ENCODE results near the gene TMEM18. TPM values are rescaled to one million over a fixed set of nuclear protein-coding genes. Genes with fewer than 3 reads are reported as not detected.

Gene TMEM18
- total and polyA plus RNA-seq, 9 of the 15 experiments (the other 6 are each of a cell fraction or from before 2014, with no cell fraction given): 12.8 to 55.9 (median 21.8) TPM

- TF ChIP-seq, protein P1, sequence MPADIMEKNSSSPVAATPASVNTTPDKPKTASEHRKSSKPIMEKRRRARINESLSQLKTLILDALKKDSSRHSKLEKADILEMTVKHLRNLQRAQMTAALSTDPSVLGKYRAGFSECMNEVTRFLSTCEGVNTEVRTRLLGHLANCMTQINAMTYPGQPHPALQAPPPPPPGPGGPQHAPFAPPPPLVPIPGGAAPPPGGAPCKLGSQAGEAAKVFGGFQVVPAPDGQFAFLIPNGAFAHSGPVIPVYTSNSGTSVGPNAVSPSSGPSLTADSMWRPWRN (IDR thresholded peaks at IDR 0.05; ENCODE audit: low read depth): no peak
- TF ChIP-seq CTCFL (IDR thresholded peaks at IDR 0.05; ENCODE audit: borderline replicate concordance, insufficient read depth, low read depth, low read length, poor library complexity, severe bottlenecking): no peak
Observed at GRCh38 chr2:630451-631320, 46.5 kb downstream of the TMEM18 start (continued).

- no peak for DNase-seq (ENCODE audit: extremely low read depth in 1 of 4, low spot score in 3 of 4)
- Histone ChIP-seq H3K4me2 (ENCODE audit: insufficient read depth, low read length) (no peak overlapping the region), H3K36me3 (ENCODE audit: control insufficient read depth, insufficient read depth, low read length) (no peaks in the 10 kb centered on the region), H3K27ac (ENCODE audit: extremely low read depth, low read depth, low read length) (no peak overlapping the region), H4K20me1 (replicated peaks; ENCODE audit: control insufficient read depth, insufficient read depth, low read length) (no peaks in the 10 kb centered on the region; the same call in 1 of the 2 replicates), H3K9me1 (ENCODE audit: control insufficient read depth, insufficient read depth, low read length) (no peaks in the 10 kb centered on the region), H3K27me3 (ENCODE audit: control insufficient read depth in 2 of 2, insufficient read depth in 2 of 2, low read length in 2 of 2) (peaks cover 6 to 47% of the 10 kb centered on the region in 2 experiments; a peak in 4 of 5 replicates), H3K9me3 (replicated peaks; ENCODE audit: control insufficient read depth, insufficient read depth, low read depth, low read length) (no peaks in the 10 kb centered on the region), H3K9ac (ENCODE audit: insufficient read depth in 1 of 2, low read depth in 2 of 2, low read length in 2 of 2) (no peak overlapping the region), H3K4me1 (replicated peaks in 1 of 2; ENCODE audit: control insufficient read depth in 2 of 2, insufficient read depth in 2 of 2, low read length in 2 of 2) (no peaks in the 10 kb centered on the region), H3K4me3 (no peak overlapping the region), H3K79me2 (ENCODE audit: control insufficient read depth, insufficient read depth, low read length) (no peaks in the 10 kb centered on the region), H2AFZ (ENCODE audit: low read depth, low read length) (no peak overlapping the region)
- intact Hi-C loops (cut with micrococcal nuclease): no loop called here
- in situ Hi-C loops (cut with MboI): no loop called here
- ChIA-PET CTCF (ENCODE audit: low intra/inter-chr PET ratio) (no interaction called here), POLR2A (no interaction called here)
- no TSS peak for BruUV-seq (replicated peaks)
- WGBS (ENCODE audit: insufficient coverage, low coverage, missing lambda C conversion rate): 4% methylated on average over 2 of the region's 2 CpGs
- TF ChIP-seq HNRNPL (IDR thresholded peaks at IDR 0.05; ENCODE audit: low read depth, low read length) (no peak), FOXJ2 (tag; IDR thresholded peaks at IDR 0.05) (no peak), BHLHE40 (IDR thresholded peaks at IDR 0.05; ENCODE audit: low read length) (no peak), ZNF3 (CRISPR knock-in tag; IDR thresholded peaks at IDR 0.05) (no peak), NFXL1 (CRISPR knock-in tag; IDR thresholded peaks at IDR 0.05) (no peak), SMARCB1 (IDR thresholded peaks at IDR 0.05; ENCODE audit: insufficient read length, low read depth) (no peak), TEAD2 (tag; IDR thresholded peaks at IDR 0.05) (no peak), ZNF551 (CRISPR knock-in tag; IDR thresholded peaks at IDR 0.05) (no peak)
- TF ChIP-seq, protein P2, sequence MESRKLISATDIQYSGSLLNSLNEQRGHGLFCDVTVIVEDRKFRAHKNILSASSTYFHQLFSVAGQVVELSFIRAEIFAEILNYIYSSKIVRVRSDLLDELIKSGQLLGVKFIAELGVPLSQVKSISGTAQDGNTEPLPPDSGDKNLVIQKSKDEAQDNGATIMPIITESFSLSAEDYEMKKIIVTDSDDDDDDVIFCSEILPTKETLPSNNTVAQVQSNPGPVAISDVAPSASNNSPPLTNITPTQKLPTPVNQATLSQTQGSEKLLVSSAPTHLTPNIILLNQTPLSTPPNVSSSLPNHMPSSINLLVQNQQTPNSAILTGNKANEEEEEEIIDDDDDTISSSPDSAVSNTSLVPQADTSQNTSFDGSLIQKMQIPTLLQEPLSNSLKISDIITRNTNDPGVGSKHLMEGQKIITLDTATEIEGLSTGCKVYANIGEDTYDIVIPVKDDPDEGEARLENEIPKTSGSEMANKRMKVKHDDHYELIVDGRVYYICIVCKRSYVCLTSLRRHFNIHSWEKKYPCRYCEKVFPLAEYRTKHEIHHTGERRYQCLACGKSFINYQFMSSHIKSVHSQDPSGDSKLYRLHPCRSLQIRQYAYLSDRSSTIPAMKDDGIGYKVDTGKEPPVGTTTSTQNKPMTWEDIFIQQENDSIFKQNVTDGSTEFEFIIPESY (CRISPR knock-in tag; IDR thresholded peaks at IDR 0.05): no peak
- ATAC-seq: no peak
- no peak for FAIRE-seq
Observed at GRCh38 chr2:629961-630360, 47.2 kb downstream of the TMEM18 start.

All from K562 (cell line).